Common myeloid progenitor, CD34-positive (primary cell): ENCODE results near the gene PDIA4.
A peak's percentile ranks its signal among the peaks of the same experiment; 100 is the strongest.
"Not testable (repeated sequence)": the region's sequence is repeated elsewhere in the genome, so short reads cannot be mapped to it uniquely, and the experiment has no call there.

Experiments
- CTCF ChIA-PET: fragments of 350-600 bp; sonication (Branson Sonifier 250); formaldehyde crosslinking; loops from one replicate; lab custom pipeline; 2021; ENCODE audit warnings: antibody characterized with exemption; lab: Charles Lee
- POLR2A ChIA-PET: fragments of 350-600 bp; sonication (Branson Sonifier 250); formaldehyde crosslinking; loops from one replicate; lab custom pipeline; 2021; ENCODE audit warnings: antibody characterized with exemption; lab: Charles Lee
- DNase-seq, 3 donors: peaks; one replicate each; pipeline versions ENCODE4 v3.0.0 to v3.0.0-alpha.2; 2013
- H3K27ac ChIP-seq, 2 experiments: 1 replicate in 1 of 2; 2 replicates in 1 of 2; pipeline ENCODE4 v1.7.0; 2013; ENCODE audit warnings: inconsistent platforms in 2 of 2, low read length in 2 of 2, mild to moderate bottlenecking in 2 of 2, low read depth in 1 of 2, moderate library complexity in 1 of 2; ENCODE audit not compliant: severe bottlenecking in 2 of 2, insufficient read depth in 1 of 2, poor library complexity in 1 of 2
- H3K27me3 ChIP-seq, 5 experiments: replicated peaks in 2 of 5; 1 replicate in 3 of 5; 2 replicates in 2 of 5; pipeline versions ENCODE4 v1.6.1 to v1.7.0; 2013; ENCODE audit warnings: low read length in 4 of 5, mild to moderate bottlenecking in 2 of 5, moderate library complexity in 2 of 5, inconsistent platforms in 1 of 5; ENCODE audit not compliant: insufficient read depth in 5 of 5, control insufficient read depth in 4 of 5
- H3K36me3 ChIP-seq, 4 experiments: 1 replicate in 2 of 4; 2 replicates in 2 of 4; pipeline versions ENCODE4 v1.6.1 to v1.7.0; 2013; ENCODE audit warnings: low read length in 3 of 4, control low read depth in 1 of 4, mild to moderate bottlenecking in 1 of 4; ENCODE audit not compliant: control insufficient read depth in 4 of 4, insufficient read depth in 4 of 4
- H3K4me1 ChIP-seq, 4 experiments: 1 replicate in 3 of 4; 2 replicates in 1 of 4; pipeline versions ENCODE4 v1.6.1 to v1.7.1; 2013; ENCODE audit warnings: low read length in 3 of 4, mild to moderate bottlenecking in 3 of 4, control low read depth in 1 of 4, inconsistent platforms in 1 of 4, moderate library complexity in 1 of 4; ENCODE audit not compliant: control insufficient read depth in 4 of 4, insufficient read depth in 4 of 4; ENCODE audit errors: control extremely low read depth in 1 of 4
- H3K4me3 ChIP-seq, 7 experiments: 1 replicate in 4 of 7; 2 replicates in 3 of 7; pipeline versions ENCODE4 v1.5.1 to v1.7.0; 2013; ENCODE audit warnings: mild to moderate bottlenecking in 7 of 7, low read length in 6 of 7, moderate library complexity in 6 of 7, inconsistent platforms in 2 of 7, low read depth in 2 of 7, control low read depth in 1 of 7; ENCODE audit not compliant: insufficient read depth in 4 of 7, control insufficient read depth in 1 of 7; ENCODE audit errors: extremely low read depth in 1 of 7
- H3K9me3 ChIP-seq, 5 experiments: 1 replicate in 4 of 5; 2 replicates in 1 of 5; pipeline versions ENCODE4 v1.6.1 to v1.7.1; 2013; ENCODE audit warnings: low read length in 4 of 5, mild to moderate bottlenecking in 2 of 5, inconsistent platforms in 1 of 5, low read depth in 1 of 5, moderate library complexity in 1 of 5; ENCODE audit not compliant: control insufficient read depth in 4 of 5, insufficient read depth in 2 of 5; ENCODE audit errors: control extremely low read depth in 1 of 5
- WGBS: methylation state at CpG from one replicate; pipeline ENCODE4 v1.1.5; 2013; ENCODE audit not compliant: insufficient coverage; 5-methylcytosine and 5-hydroxymethylcytosine counted together

Gene PDIA4

GRCh38 chr7:149071182-149071635 is 42.9 kb upstream of the PDIA4 start:
- POLR2A ChIA-PET = no interaction called here
- 98% methylated on average over 28 of the region's 29 CpGs for WGBS
- no peaks in the 10 kb centered on the region for H3K9me3 ChIP-seq

GRCh38 chr7:149070372-149071125 is 42.2 kb upstream of the PDIA4 start:
- Histone ChIP-seq H3K27ac (no peak overlapping the region), H3K27me3 (no peaks in the 10 kb centered on the region), H3K4me1 (peaks cover 0 to 2% (median under 1%) of the 10 kb centered on the region in 4 experiments), H3K36me3 (peaks cover 4 to 43% (median 29%) of the 10 kb centered on the region in 4 experiments), H3K9me3 (no peaks in the 10 kb centered on the region), H3K4me3 (peak overlapping the region in 1 of 7 experiments; percentile 13)
- ChIA-PET POLR2A (no interaction called here), CTCF (interaction anchor here (1.1 to 4.4 kb wide), 4 partner anchors 9 to 65 kb away, joined by 5 to 14 read pairs (median 6); partner anchors contain the start of gene ZNF425)
- DNase-seq = no peak
- over 99% methylated on average over 28 of the region's 31 CpGs for WGBS

More at GRCh38 chr7:149071182-149071635, 42.9 kb upstream of the PDIA4 start:
- peak in 2 of 3 donors; percentile 10 to 22 for DNase-seq
- Histone ChIP-seq H3K27me3 (no peaks in the 10 kb centered on the region), H3K4me1 (peaks cover 0 to 2% (median 0%) of the 10 kb centered on the region in 4 experiments), H3K27ac (no peak overlapping the region), H3K4me3 (peak overlapping the region in 1 of 7 experiments; percentile 53), H3K36me3 (peaks cover 4 to 43% (median 29%) of the 10 kb centered on the region in 4 experiments)
- CTCF ChIA-PET = interaction anchor here (1.1 to 4.4 kb wide), 6 partner anchors 9 to 127 kb away, joined by 3 to 14 read pairs (median 6); partner anchors contain the start of gene ZNF425

- no peak overlapping the region for H3K4me3 ChIP-seq
- H3K9me3 ChIP-seq = no peaks in the 10 kb centered on the region
- no peak overlapping the region for H3K27ac ChIP-seq
- CTCF ChIA-PET = interaction anchor here (4.4 kb wide), 1 partner anchor 63 kb away, joined by 14 read pairs; no protein-coding TSS in a partner anchor
- H3K4me1 ChIP-seq = peaks cover 0 to 19% (median 2%) of the 10 kb centered on the region in 4 experiments
- H3K36me3 ChIP-seq = peaks cover 2 to 35% (median 22%) of the 10 kb centered on the region in 4 experiments
- peak; percentile 11 to 26 (median 22) for DNase-seq
- 69% methylated on average over 2 of the region's 4 CpGs for WGBS
- H3K27me3 ChIP-seq = no peaks in the 10 kb centered on the region
- POLR2A ChIA-PET = no interaction called here
Observed at GRCh38 chr7:149067869-149068268, 39.6 kb upstream of the PDIA4 start.

- CTCF ChIA-PET = interaction anchor here (2.9 kb wide), 1 partner anchor 35 kb away, joined by 15 read pairs; the partner anchor contains the start of gene PDIA4
- DNase-seq = no peak
Observed at GRCh38 chr7:149063476-149063875, 35.2 kb upstream of the PDIA4 start.

GRCh38 chr7:149062217-149062899 is 34.1 kb upstream of the PDIA4 start:
- DNase-seq = not testable (repeated sequence)
- WGBS = 100% methylated on average over 5 of the region's 10 CpGs
- CTCF ChIA-PET = interaction anchor here (1.0 to 1.6 kb wide), 2 partner anchors 14 to 55 kb away, joined by 3 read pairs; no protein-coding TSS in a partner anchor

More at GRCh38 chr7:149063476-149063875, 35.2 kb upstream of the PDIA4 start:
- Histone ChIP-seq H3K9me3 (no peaks in the 10 kb centered on the region), H3K36me3 (peaks cover 0 to 4% (median 1%) of the 10 kb centered on the region in 4 experiments), H3K27ac (no peak overlapping the region), H3K4me1 (peaks cover 0 to 19% (median 2%) of the 10 kb centered on the region in 4 experiments), H3K27me3 (no peaks in the 10 kb centered on the region), H3K4me3 (no peak overlapping the region)
- POLR2A ChIA-PET = no interaction called here

GRCh38 chr7:149060156-149060555 is 31.9 kb upstream of the PDIA4 start:
- CTCF ChIA-PET = interaction anchor here (1.0 to 1.2 kb wide), 2 partner anchors 31 to 55 kb away, joined by 3 to 4 read pairs; no protein-coding TSS in a partner anchor
- Histone ChIP-seq H3K9me3 (no peaks in the 10 kb centered on the region), H3K4me3 (no peak overlapping the region), H3K27ac (no peak overlapping the region), H3K36me3 (no peaks in the 10 kb centered on the region), H3K4me1 (peaks cover 0 to 13% (median 2%) of the 10 kb centered on the region in 4 experiments), H3K27me3 (no peaks in the 10 kb centered on the region)
- no peak for DNase-seq
- POLR2A ChIA-PET = no interaction called here
- 75% methylated on average over 1 of the region's 1 CpG for WGBS

More at GRCh38 chr7:149062217-149062899, 34.1 kb upstream of the PDIA4 start:
- H3K4me1 ChIP-seq = peaks cover 0 to 19% (median 2%) of the 10 kb centered on the region in 4 experiments
- POLR2A ChIA-PET, H3K9me3 ChIP-seq, H3K4me3 ChIP-seq, H3K36me3 ChIP-seq, H3K27ac ChIP-seq, H3K27me3 ChIP-seq: not testable (repeated sequence)
